Bone marrow (tissue), 2 donors: ENCODE measurements around the gene KIF24.
"Not testable (repeated sequence)": the region's sequence is repeated elsewhere in the genome, so short reads cannot be mapped to it uniquely, and the experiment has no call there.

ENCODE experiments used
- DNase-seq, 2 donors: peaks; one replicate each; lab custom pipeline; 2025; lab: John Stamatoyannopoulos, UW

KIF24 gene, protein sequence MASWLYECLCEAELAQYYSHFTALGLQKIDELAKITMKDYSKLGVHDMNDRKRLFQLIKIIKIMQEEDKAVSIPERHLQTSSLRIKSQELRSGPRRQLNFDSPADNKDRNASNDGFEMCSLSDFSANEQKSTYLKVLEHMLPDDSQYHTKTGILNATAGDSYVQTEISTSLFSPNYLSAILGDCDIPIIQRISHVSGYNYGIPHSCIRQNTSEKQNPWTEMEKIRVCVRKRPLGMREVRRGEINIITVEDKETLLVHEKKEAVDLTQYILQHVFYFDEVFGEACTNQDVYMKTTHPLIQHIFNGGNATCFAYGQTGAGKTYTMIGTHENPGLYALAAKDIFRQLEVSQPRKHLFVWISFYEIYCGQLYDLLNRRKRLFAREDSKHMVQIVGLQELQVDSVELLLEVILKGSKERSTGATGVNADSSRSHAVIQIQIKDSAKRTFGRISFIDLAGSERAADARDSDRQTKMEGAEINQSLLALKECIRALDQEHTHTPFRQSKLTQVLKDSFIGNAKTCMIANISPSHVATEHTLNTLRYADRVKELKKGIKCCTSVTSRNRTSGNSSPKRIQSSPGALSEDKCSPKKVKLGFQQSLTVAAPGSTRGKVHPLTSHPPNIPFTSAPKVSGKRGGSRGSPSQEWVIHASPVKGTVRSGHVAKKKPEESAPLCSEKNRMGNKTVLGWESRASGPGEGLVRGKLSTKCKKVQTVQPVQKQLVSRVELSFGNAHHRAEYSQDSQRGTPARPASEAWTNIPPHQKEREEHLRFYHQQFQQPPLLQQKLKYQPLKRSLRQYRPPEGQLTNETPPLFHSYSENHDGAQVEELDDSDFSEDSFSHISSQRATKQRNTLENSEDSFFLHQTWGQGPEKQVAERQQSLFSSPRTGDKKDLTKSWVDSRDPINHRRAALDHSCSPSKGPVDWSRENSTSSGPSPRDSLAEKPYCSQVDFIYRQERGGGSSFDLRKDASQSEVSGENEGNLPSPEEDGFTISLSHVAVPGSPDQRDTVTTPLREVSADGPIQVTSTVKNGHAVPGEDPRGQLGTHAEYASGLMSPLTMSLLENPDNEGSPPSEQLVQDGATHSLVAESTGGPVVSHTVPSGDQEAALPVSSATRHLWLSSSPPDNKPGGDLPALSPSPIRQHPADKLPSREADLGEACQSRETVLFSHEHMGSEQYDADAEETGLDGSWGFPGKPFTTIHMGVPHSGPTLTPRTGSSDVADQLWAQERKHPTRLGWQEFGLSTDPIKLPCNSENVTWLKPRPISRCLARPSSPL (N-terminal part only)

DNA sequence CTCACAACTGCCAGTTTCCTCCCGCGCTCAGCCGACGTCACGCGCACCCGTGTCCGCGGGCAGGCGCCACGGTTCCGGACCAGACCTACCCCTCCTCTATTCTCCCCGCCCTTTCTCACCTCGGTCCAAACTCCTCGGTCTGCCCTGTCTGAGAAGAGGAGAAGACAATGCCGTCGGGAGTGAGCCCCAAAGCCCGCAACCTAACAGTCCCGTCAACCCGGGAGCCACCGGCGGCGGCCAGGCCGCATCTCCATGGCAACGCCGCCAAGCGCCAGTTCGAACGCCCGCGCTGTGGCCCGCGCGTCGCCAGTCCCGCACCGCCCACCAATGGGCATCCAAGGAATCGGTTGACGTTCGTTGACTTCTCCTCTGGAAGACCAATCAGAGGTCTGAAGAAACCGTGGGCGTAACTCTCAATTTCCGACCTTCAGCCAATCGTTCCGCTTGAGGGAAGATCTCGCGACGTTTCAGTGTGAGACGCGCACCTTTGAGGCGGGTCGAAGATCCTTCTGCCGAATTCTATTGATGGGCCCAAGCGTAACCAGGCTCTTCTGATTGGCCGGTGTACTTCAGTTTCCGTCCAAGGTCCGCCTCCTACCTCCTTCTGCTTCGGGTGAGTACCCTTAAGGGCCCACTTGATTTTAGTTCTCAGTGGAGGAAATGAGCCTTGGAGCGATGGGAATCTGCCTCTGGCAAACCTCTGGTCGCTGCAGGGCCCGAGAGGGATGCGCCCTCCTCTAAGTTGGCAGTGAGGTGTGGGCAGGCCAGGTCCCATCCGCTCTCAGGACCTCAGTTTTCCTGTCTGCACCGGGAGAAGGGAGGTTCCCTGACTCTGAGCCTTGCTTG lies at the start of gene KIF24, which contains the start of gene NUDT2:
KIF24 (minus strand) TSS at position 282 of the 846 bp plus-strand sequence. CDS start 17,922 bp downstream, outside the sequence.
NUDT2 (plus strand) TSS at position 583 of the 846 bp plus-strand sequence. CDS start 9,471 bp downstream, outside the sequence.
- DNase-seq: peak; percentile 77 to 99

DNA sequence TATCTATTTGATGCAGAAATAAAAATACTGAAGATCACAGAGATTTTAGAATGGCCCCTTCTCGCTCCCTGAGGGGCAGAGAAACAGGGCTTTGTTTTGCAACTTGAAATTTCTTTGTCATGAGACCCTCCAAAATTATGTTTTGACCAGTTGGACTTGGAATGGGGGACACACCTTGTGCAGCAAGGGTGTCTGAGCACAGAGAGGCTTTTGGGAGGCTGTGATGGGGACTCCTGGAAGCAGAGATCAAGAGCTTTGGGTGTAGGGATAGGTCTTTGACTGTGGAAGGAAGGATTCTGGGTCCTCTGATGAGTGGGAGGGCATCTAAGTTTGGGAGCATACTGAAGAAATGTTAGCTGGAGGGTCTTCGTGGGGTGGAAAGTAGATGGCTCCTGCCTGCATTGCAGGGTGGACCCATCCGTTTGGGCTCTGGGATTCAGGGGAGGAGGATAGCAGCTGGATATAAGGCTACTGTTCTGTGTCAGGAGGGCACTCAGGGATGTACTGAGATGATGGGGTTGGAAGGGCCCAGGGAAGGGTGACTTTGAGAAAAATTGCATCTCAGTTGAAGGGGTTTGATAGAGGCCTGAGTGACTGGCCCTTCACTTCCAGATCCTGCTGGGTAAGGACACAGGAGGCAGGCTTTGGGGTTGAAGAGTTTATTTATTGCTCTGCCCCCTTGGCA lies 49.5 kb upstream of the KIF24 start:
- DNase-seq: no peak

DNA sequence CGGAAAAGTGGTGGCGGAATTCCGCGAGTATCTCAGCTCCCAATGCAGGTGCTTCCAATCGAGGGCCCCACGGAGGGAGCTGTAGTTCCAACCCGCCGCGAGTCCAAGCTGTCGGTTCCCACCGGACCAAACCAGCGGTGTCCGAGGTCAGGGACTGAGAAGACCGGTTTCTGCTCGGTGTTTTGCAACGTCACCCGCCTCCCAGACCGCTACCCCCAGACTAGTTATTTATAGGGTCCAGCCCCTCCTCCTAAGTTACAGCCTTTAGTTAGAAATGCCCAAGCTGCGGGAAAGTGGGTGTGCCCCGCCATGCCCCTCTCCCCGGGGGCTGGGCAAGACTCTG lies 48.3 kb upstream of the KIF24 start:
- no peak for DNase-seq

DNA sequence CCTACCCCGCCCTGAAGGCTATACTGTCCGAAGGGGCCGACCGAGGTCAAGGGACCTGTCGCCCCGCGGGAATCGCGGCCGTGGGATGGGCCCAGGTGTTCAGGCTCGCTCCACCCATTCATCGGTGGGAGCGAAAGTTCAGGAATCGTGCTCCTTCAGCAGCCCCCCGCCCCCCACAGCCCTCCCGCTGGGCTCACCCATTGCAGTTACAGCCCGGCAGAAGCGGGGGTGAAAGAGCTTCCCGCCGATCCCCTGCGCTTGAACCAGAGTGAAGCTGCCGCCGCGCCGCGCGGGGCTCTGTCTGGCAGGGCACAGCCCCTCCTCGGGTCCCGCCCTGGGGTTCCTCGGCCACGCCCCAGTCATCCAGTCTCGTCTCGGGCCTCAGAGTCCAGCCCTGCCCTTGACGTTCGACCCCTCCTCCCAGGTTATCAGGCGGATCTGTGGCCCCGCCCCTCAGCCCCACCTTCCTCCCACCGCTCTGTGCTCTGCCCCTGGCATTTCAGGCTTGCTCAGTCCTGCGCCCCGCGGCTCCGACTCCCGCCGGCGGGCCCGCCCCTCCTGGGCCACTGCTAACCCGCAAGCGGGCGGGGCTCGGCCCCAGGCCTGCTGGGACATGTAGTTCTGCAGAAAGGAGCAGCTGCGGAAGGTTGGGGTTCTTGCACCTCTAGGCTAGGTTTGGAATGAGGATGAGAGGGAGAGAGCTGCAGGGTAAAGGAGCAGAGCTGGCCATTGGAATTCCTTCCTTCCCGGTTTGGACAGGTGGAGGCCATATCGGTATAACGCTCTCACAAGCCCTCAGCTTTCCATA lies 47.7 kb upstream of the KIF24 start, which contains the start of gene MYORG:
MYORG (minus strand) TSS at position 303 of the 808 bp plus-strand sequence. CDS start 3,955 bp downstream, outside the sequence.
- DNase-seq: peak; percentile 68 to 90

DNA sequence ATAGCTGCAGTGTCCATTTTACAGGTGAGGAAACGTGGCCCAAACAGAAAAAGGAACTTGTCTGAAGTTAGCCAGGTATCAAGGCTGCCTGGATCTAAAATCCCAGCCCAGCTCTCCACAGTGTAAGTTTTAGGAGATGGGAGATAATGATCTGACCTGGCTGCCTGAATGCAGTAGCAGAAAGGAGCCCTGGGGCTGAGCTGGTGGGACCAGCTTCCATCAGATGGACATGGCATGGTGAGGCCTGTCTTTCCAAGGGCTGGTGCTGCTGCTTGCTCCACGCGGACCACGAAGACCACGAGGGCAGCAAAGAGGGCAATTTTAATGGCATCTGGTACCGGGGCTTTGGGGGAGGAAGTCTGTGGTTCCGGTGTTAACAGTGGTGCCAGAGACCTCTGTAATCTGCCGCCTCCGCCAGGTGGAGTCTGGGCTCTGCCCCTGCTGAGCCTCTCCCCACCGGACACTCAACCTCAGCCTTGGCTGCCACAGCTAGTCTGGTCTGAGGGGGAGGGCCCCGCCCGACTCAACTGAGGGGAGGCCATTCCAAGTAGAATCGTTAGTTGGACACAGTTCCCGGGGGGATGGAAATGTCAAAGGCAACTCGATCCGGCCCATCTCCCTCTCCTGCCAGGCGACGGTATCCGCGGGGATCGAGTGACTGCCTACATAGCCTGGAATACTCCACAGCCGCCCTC lies 47.0 kb upstream of the KIF24 start:
- no peak for DNase-seq

DNA sequence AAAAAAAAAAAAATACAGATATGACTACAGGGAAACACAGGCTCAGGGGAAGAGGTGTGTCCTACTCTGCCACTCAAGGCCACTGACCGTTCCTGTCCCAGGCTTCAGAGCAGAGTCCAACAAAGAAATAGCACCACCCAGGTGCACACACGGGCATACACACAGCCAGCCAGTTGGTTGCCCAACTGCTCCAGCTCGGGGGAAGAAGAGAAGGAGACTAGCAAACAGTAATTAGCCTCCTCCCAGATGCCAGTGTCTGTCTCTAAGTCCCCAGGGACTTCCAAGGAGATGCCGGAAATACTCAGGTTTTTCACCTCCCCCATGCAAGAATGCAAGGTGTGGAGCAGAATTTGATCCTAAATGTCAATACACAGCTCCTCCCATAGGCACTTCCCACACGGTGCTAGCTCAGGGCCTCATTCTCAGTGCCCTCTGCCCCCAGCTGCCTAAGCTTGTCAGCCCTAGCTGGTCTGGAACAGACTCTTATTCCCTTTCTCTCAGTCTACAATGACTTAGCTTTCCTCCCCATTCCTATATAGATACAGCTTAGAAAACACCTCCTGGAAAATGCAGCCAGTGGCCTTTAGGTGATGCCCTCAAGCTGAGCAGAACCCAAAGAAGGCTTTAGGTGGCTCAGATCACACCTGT lies 46.0 kb upstream of the KIF24 start:
- no peak for DNase-seq

DNA sequence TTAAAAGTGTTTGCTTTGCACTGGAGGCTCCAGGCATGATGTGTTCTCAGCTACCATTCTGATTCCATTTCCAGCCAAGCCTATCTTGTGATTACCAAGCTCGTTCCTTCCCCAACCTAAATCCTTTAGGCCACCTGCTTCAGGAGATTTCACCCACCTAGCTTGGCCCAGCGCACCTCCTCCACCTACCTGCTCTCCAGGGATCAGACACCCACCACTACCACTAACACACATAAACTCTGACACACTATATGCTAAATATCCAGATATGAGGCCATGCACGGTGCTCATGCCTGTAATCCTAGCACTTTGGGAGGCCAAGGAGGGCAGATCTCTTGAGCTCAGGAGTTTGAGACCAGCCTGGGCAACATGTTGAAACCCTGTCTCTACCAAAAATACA lies 45.3 kb upstream of the KIF24 start:
- DNase-seq: no peak

DNA sequence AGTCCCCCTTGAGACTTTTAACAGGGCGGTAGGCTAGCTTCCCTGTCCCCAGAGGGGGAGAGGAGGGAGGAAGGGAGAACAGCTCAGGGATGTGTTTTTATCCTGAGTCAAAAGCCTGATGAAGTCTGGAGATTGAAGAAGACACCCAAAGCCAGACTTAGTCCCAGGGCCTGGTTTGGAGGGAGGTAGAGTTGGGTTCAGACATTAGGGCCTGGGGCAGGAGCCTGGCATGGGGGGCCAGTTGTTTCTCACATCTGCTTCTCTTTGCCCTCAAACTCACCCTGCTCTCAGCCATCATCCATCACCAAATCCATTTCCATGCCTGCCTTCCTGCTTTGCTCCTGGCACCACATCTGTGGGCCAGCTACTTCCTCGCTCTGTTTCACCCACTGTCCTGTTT lies 44.7 kb upstream of the KIF24 start:
- no peak for DNase-seq

DNA sequence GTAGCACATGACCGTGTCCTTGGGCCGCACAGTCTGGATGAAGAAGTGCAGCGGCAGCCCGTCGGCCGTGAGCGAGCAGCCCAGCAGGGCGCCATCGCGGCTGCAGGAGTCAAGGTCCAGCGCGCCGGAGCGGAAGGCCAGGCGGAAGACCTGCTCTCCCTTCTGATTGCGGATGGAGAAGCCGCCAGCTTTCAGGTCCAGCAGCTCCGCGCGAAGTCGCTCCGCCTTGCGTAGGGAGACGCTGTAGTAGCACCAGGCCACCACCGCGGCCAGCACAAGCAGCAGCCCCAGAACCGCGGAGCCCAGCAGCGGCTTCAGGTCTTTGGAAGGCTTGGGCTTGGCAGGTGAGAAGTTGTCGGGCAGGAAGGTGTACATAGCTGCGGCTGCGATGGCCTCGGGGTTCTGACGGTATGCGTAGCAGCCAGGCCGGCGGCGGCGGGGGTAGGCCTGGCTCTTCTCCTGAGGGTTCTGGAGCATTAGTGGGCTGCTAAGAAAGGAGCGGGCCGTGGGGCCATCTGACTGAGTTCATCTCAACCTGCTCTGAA lies 43.5 kb upstream of the KIF24 start:
- DNase-seq: no peak

DNA sequence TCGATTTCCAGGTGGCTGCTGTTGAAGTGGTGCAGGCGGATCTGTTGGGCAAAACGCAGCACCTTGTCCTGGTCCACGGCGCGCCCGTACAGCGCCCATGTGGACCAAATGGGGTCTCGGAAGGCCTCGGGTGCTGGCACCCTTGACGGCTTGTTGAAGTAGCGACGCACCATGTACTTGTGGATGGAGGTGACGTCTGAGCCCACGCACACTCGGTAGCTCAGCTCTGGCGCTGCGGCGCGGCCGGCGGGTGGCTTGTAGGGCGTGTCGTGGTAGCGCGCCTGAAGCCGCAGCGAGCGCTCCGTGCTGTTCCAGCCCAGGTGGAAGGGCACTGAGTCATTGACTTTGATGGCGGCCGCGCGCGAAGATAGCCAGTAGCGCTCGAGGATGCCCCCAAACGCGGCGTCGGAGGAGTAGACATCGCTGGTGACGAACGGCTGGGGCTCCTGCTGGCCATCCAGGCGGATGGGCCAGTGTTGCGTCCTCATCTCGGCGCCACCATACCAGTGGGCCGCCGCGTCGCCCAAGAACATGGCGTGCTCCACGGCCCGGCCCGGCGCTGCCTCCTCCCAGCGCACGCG lies 42.9 kb upstream of the KIF24 start:
- no peak for DNase-seq

DNA sequence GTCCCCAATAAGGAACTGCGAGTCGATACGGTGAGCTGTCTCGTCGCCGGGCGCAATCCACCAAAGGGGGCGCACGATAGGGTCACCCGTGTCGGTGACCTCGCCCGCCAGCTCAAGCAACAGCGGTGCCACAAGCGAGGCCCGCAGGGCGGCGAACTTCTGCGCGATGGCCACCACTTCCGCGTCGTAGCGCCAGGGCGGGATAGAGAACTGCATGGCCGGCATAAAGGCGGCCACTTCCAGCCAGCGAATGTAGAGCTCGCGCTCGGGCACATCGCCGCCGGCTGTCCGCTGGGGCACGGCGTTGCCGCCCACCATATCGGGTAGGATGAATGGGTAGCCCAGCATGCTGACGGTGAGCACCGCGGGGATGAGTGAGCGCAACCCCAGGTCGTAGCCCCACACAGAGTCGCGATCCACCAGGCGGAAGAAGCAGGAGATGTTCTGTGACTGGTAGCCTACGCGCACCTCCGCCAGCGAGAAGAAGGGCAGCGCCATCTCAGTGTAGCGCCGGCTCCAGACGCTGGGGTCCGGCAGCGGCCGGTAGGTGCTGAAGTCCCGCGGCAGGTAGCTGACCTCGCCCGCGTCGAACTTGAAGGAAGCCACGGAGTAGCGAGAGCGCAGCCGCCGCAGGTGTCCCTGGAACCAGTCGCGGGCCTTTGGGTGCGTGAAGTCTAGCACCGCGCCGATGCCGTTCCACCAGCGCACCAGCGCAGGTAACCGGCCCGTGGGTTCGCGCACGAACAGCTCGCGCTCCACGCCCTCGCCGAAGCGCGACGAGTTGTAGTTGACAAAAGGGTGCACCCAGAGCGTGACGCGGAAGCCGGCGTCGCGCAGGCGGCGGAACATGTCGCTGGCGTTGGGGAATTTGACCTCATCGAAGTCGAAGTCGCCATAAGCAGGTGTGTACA lies 42.2 kb upstream of the KIF24 start:
- DNase-seq: no peak

DNA sequence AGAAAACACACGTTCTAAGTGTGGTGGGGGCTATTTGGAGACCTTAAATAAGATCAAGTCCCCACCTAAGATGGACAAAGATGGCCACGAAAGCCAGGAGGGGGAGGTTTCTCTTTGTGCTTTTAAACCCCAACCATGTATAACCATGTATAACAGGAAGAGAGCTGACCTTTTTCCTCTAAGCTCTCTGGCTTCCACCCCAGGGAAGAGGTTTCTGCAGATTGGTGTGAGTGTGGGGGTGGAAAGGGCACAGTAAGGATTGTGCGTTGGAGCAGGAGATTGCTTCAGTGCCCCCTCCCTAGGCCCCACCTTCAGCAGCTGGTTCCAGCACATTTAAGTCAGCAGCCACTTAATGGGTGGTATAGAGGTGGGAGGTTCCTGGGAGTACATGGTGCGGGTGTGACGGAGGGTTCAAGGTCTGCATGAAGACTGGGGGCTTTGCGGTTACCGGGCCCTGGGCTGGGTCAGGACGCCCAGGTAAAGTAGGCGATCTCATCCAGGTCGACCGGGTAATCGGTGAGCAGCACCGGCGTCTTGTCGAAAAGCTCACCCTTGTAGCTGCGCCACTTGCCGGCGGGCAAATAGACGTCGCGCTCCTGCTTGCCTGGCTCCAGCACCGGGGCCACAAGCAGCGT lies 41.4 kb upstream of the KIF24 start:
- no peak for DNase-seq

DNA sequence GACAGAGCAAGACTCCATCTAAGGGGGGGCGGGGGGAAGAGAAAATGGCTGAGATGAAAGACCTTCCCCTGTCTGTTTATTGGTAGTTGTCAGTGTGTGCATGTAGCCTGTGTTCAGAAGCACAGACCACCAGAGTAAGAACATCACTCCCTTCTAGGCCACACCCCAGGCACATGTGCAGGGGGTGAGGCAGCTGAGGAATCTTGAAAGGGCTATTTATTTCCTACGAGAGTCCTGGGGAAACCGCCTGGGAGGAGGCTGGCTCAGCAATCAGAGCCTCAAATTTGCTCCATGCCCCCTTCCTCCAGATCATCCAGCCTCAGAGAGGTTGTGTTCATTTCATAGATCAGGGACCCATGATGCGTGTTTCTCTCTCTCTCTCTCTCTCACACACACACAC lies 40.6 kb upstream of the KIF24 start:
- no peak for DNase-seq

DNA sequence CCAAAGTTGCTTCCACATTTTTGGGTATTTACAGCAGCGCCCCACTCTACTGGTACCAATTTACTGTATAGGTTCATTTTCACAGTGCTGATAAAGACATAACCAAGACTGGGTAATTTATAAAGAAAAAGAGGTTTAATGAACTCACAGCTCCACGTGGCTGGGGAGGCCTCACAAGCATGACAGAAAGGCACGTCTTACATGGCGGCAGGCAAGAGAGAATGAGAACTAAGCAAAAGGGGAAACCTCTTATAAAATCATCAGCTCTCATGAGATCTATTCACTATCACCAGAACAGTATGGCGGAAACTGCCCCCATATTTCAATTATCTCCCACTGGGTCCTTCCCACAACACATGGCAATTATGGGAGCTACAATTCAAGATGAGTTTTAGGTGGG lies 39.7 kb upstream of the KIF24 start:
- not testable (repeated sequence) for DNase-seq

DNA sequence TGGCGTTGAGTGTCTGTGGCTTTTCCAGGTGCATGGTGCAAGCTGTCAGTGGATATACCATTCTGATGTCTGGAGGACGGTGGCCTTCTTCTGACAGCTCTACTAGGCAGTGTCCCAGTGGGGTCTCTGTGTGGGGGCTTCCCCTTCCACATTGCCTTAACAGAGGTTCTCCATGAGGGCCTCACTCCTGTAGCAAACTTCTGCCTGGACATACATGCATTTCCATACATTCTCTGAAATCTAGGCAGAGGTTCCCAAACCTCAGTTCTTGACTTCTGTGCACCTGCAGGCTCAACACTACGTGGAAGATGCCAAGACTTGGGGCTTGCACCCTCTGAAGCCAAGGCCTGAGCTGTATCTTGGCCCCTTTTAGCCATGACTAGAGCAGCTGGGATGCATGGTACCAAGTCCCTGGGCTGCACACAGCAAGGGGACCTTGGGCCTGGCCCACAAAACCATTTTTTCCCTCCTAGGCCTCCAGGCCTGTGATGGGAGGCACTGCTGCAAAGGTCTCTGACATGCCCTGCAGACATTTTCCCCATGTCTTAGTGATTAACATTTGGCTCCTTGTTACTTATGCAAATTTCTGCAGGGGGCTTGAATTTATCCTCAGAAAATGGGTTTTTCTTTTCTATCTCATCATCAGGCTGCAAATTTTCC lies 38.8 kb upstream of the KIF24 start:
- not testable (repeated sequence) for DNase-seq

DNA sequence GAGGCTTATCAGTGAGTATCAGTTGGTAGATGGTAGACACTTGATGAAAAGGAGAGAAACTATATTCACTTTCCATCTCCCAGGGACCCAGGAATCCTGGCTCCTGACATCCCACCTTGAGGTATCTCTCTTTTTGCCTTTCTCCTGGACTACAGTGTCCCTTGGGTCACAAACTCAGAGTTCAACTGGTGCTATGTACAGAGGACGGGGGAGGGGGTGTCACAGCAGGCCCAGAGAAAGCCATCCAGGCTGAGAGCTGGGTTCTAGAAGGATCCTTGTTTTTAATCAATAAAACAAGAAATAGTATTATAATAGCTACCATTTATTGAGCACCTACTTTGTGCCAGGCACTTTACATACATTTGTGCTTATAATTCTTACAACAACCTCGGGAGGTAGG lies 37.3 kb upstream of the KIF24 start:
- DNase-seq: no peak
